ENCODE measurements around the gene TPPP3.
"Not testable (repeated sequence)": the region's sequence is repeated elsewhere in the genome, so short reads cannot be mapped to it uniquely, and the experiment has no call there.

Gene TPPP3

GRCh38 chr16:67387479-67388079 is 5.7 kb downstream of the TPPP3 start (continued):
- TF ChIP-seq TOX (CRISPR knock-in tag; IDR thresholded peaks at IDR 0.05; ENCODE audit: borderline replicate concordance) = no peak

- no peak for TF ChIP-seq ZNF8 (CRISPR knock-in tag; IDR thresholded peaks at IDR 0.05)
- no peak for TF ChIP-seq BACH2 (CRISPR knock-in tag; IDR thresholded peaks at IDR 0.05; ENCODE audit: borderline replicate concordance)
- TF ChIP-seq ISL1 (CRISPR knock-in tag; IDR thresholded peaks at IDR 0.05) = no peak
- no peak for TF ChIP-seq ESRRG (CRISPR knock-in tag; IDR thresholded peaks at IDR 0.05)
- TF ChIP-seq ZNF565 (CRISPR knock-in tag; conservative IDR thresholded peaks at IDR 0.05; ENCODE audit: low read depth) = no peak
- TF ChIP-seq, protein P1, sequence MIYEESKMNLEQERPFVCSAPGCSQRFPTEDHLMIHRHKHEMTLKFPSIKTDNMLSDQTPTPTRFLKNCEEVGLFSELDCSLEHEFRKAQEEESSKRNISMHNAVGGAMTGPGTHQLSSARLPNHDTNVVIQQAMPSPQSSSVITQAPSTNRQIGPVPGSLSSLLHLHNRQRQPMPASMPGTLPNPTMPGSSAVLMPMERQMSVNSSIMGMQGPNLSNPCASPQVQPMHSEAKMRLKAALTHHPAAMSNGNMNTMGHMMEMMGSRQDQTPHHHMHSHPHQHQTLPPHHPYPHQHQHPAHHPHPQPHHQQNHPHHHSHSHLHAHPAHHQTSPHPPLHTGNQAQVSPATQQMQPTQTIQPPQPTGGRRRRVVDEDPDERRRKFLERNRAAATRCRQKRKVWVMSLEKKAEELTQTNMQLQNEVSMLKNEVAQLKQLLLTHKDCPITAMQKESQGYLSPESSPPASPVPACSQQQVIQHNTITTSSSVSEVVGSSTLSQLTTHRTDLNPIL (CRISPR knock-in tag; IDR thresholded peaks at IDR 0.05; ENCODE audit: low read depth) = no peak
- no peak for TF ChIP-seq SNAI2 (CRISPR knock-in tag; IDR thresholded peaks at IDR 0.05)
- no peak for TF ChIP-seq OSR1 (CRISPR knock-in tag; IDR thresholded peaks at IDR 0.05)
- TF ChIP-seq ZC3H10 (CRISPR knock-in tag; IDR thresholded peaks at IDR 0.05) = no peak
- no peak for ATAC-seq
These were observed 6.3 kb downstream of the TPPP3 start for GRCh38 chr16:67386861-67387455.

DNA sequence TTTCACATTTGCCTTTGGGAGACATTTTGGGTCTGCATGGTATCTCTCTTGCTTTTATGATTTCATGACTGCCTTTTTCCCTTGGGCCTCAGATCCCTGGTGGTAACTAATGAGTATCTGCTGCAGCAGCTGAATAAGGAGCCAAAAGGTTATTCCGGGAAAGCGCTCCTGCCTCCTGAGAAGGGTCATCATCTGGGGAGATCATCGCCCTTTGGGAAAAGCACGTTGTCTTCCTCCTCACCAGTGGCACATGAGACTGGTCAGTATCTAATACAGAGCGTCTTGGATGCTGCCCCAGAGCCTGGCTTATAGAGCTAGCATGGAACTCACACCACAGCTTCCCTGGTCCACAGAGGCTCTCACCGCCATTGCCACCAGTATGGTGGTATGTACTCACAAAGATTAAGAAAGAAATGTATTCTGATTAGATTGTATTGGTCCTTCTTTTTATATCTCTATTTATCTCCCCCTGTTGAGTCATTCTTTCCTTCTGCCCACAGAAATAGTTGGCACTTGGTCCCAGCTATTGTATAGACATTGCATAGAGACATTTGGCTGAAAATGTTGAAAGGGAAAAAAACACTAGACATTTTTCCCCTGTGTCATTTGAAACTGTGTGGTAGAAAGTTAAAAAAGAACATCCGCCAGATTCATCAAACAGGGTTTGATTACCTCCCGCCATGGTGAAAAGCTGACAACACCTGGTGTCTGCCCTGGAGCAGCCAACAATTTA is 8.4 kb downstream of the TPPP3 start:
- TF ChIP-seq ZC3H10 (CRISPR knock-in tag; IDR thresholded peaks at IDR 0.05) (no peak), ZFP30 (CRISPR knock-in tag; IDR thresholded peaks at IDR 0.05) (no peak), SNAI2 (CRISPR knock-in tag; IDR thresholded peaks at IDR 0.05) (no peak), TCF4 (CRISPR knock-in tag; IDR thresholded peaks at IDR 0.05; ENCODE audit: borderline replicate concordance) (no peak), ARNTL (CRISPR knock-in tag; IDR thresholded peaks at IDR 0.05; ENCODE audit: borderline replicate concordance, low read depth) (no peak)
- ATAC-seq = no peak

DNA sequence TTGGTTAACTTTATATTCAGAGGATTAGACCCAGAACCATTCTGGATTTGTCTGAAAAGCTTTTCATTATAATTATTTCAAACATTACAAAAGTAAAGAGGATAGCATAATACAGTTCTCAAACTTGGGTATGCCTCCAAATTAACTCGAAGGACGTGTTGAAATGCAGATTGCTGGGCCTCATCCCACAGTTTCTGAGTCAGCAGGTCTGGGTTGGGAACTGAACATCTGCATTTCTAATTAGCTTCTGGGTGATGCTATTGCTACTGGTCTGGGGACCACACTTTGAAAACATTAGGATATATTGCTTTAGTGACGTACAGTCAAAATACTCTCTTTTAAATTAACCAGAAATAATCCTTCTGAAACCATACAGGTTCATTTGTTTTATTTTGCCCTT is 10.0 kb downstream of the TPPP3 start:
- TF ChIP-seq OSR1 (CRISPR knock-in tag; IDR thresholded peaks at IDR 0.05) (no peak), ZFP3 (CRISPR knock-in tag; IDR thresholded peaks at IDR 0.05) (no peak), ARNTL (CRISPR knock-in tag; IDR thresholded peaks at IDR 0.05; ENCODE audit: borderline replicate concordance, low read depth) (no peak), CSDC2 (CRISPR knock-in tag; IDR thresholded peaks at IDR 0.05) (no peak), ZNF565 (CRISPR knock-in tag; conservative IDR thresholded peaks at IDR 0.05; ENCODE audit: low read depth) (no peak), GLIS3 (CRISPR knock-in tag; IDR thresholded peaks at IDR 0.05) (no peak)
- TF ChIP-seq, protein P2, sequence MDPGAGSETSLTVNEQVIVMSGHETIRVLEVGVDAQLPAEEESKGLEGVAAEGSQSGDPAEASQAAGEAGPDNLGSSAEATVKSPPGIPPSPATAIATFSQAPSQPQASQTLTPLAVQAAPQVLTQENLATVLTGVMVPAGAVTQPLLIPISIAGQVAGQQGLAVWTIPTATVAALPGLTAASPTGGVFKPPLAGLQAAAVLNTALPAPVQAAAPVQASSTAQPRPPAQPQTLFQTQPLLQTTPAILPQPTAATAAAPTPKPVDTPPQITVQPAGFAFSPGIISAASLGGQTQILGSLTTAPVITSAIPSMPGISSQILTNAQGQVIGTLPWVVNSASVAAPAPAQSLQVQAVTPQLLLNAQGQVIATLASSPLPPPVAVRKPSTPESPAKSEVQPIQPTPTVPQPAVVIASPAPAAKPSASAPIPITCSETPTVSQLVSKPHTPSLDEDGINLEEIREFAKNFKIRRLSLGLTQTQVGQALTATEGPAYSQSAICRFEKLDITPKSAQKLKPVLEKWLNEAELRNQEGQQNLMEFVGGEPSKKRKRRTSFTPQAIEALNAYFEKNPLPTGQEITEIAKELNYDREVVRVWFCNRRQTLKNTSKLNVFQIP (CRISPR knock-in tag; IDR thresholded peaks at IDR 0.05; ENCODE audit: borderline replicate concordance, low read depth) = no peak
- TF ChIP-seq, protein P1 (CRISPR knock-in tag; IDR thresholded peaks at IDR 0.05; ENCODE audit: low read depth) = no peak
- no peak for ATAC-seq

GRCh38 chr16:67378642-67379041 is 14.7 kb downstream of the TPPP3 start:
- TF ChIP-seq RARB (CRISPR knock-in tag; IDR thresholded peaks at IDR 0.05) (no peak), ESRRG (CRISPR knock-in tag; IDR thresholded peaks at IDR 0.05) (no peak), BACH2 (CRISPR knock-in tag; IDR thresholded peaks at IDR 0.05; ENCODE audit: borderline replicate concordance) (no peak), TSHZ2 (CRISPR knock-in tag; IDR thresholded peaks at IDR 0.05) (no peak), ZFP30 (CRISPR knock-in tag; IDR thresholded peaks at IDR 0.05) (no peak)
- ATAC-seq = no peak

DNA sequence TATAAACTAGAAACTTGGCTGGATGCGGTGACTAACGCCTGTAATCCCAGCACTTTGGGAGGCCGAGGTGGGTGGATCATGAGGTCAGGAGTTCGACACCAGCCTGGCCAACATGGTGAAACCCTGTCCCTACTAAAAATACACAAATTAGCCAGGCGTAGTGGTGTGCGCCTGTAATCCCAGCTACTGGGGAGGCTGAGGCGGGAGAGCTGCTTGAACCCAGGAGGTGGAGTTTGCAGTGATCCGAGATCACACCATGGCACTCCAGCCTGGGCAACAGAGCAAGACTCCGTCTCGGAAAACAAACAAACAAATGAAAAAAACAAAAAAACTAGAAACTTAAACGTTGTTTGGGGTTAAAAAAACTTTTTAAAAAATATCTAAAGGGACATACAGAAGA is 17.3 kb downstream of the TPPP3 start:
- ATAC-seq = not testable (repeated sequence)

Measured in SK-N-SH treated with all-trans-retinoic acid at 6 μM for 48 hours (cell line).